GM18526 (cell line): ENCODE results near the gene CELSR1.

Experiments
- POLR2A ChIP-seq: IDR thresholded peaks from 3 replicates; pipeline ENCODE4 v1.6.1; 2011; ENCODE audit not compliant: insufficient read length; ENCODE audit errors: extremely low read depth

The CELSR1 gene

DNA sequence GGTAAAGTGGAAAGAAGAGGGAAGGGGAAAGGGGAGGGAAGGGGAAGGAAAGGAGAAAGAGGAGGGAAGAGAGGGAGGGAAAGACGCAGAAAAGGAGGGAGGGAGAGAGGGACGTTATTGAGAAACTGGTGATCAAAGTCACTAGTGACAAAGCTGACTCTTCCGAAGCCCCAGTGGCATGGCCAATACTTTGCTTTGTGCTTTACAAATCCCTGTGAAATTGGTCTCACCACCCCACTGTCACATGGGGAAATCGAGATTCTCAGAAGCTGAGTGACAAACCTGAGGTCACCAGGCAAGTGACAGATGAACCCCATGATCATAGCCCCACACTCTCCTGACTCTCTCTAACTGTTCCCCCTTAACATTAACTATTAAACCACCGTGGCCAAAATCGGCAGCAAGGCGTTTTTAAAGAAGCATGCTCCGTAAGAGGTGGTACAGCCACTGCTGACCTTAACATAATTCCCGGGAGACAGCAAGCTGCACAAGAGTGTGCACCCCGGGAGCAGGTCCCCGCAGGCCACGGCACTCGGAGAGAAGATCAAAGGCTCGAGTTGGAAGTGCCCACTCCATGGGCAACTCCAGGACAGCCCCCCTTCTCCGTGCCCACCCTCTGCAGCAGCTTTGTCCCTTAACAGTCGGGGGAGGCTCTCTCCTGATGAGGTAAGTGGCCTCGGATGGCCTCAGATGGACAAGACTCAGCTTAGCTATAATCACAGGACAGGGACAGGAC lies 34.8 kb downstream of the CELSR1 start:
- TF ChIP-seq POLR2A, result no peak

DNA sequence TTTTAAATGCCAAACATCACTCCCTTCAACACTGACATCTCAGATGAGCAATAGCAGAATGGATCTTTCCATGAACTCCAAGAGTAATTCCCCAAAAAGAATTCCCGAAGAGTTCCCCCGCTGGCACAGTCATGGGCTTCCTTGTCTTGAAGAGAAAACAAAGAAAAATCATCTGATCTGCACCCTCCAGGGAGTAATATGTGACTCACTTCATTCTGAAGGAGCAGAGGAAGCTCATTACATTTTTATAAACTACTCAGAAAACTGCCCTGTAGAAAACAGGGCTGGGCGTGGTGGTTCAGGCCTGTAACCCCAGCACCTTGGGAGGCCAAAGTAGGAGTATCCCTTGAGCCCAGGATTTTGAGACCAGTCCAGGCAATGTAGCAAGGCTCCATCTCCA lies 35.7 kb downstream of the CELSR1 start:
- no peak for TF ChIP-seq POLR2A

DNA sequence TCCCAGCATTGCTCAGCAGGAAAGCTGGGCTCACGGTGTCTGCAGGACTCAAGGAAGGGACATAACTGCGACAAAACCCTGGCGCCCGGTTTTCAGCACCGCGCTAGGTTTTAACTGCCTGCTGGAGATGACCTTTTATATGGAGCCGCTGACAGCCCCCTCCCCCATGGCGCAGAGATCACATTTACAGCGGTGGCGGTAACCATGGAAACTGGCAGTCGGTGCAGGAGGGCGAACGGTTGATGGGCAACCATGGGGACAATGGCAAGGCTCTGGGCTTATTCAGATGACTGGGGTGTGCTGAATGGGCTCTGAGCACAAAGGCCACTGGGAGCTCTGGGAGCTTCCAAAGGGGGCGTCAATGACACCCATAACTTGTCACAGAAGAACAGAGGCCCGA lies 37.2 kb downstream of the CELSR1 start:
- no peak for TF ChIP-seq POLR2A

DNA sequence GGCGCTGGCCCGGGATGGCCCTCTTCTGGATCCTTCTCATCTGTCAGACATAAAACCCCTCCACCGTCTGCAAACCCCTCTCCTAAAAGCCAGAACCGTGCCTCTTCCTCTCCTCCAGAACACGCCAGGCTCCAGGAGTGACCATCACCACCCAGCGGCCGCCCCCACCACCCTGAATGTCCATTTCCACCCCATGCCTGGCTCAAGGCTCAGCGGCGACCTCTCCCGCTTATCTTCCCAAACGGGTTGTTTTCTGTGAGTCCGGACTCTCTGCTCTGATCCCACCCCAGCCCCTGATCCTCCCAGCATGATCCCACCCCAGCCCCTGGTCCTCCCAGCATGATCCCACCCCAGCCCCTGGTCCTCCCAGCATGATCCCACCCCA lies 37.6 kb downstream of the CELSR1 start:
- no peak for TF ChIP-seq POLR2A

DNA sequence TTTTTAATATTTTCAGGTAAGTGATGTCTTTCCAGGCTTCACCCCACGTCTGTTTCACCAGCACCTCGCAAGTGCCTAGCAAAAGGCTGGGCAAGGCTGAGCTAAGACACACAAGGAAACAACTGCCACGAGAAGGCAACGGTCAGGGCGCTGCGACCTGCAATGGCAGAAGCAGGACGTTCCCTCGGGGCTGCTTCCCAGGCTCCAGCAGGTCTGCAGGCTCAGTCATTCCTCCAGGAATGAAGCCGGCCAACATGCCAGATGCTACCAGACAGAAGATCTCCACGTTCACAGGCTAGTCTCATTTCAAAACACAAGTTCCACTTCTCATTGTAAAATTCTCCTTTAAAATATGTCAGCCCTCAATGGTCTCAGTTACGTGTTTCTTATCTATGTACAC lies 45.5 kb downstream of the CELSR1 start:
- TF ChIP-seq POLR2A, result no peak

DNA sequence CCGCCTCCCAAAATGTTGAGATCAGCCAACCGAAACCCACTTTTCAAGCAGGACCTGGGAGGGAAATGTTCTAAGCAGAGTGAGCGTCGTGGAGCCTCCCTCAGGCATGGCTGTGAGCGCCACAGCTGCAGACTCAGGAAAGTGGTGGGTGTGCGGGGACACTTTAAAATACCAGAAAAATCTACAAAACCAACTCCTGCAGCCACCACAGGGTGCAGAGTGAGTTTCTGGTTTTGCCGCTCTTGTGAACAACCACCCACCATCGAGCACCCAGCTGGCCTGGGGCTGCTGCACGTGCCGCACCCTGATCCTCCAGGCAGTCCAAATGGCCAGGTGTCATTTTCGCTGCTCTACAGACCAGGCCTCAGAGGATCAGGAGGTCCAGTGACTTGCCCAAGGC lies 46.9 kb downstream of the CELSR1 start:
- TF ChIP-seq POLR2A, result no peak

DNA sequence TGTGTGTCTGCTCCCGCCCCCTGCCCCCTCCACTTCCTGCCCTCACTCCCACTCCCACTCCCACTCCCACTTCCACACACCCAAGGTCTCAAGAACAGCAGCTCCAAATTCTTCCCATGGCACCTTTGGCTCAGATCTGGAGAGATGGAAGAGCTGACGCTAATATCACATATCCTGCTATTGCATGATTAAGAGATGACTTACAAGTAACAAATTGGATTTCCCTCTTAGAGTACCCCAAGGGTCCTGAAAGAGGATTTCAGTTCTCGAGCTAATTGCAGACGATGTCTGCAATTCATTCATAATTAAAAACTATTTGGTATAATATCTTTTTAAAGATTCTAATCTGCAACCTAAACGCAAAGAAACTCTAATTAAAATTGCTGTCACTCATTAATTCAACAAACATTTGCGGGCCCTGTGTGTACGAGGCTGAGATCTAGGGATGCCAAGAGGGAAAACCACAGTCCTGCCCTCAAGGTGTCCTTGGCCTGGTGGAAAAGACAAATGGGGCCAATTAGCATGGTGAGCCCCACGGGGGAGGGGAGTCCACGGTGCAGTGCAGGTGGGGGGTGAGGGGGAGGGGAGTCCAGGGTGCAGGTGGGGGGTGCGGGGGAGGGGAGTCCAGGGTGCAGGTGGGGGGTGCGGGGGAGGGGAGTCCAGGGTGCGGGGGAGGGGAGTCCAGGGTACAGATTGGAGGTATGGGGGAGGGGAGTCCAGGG lies 50.3 kb downstream of the CELSR1 start:
- no peak for TF ChIP-seq POLR2A

DNA sequence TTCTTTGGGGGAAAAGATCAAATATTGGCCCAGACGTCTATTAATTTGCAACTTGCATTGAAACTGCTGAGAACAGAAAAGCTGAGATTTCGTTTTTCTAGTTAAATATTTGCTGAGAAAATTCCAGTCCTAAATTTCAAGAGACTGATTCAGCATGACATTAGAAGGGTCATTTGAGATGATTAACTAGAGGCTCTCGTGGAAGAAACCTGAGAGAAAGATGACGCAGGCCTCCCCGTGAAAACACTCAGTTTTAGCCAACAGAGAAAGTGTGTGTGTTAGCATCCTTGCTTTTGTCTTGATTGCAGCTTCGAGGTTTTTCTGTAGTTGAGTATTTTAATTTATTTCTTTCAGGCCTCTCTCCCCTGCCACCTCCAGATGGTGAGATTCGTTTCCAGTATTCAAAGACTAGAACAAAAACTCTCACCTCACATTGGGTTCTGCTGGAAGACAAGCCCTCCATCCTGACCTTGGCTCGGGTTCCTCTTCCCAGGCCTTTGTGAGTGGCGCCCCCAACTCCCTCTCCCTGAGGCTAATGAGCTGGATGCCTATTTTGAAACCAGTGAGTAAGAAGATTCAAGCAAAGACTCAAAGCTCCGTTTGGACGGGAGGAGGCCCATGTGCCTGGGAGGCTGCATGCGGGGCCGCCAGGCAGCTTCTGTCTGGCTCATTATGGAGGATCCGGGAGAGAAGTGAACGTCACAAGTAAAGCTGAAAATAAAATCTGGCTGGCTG lies 52.4 kb downstream of the CELSR1 start:
- no peak for TF ChIP-seq POLR2A

DNA sequence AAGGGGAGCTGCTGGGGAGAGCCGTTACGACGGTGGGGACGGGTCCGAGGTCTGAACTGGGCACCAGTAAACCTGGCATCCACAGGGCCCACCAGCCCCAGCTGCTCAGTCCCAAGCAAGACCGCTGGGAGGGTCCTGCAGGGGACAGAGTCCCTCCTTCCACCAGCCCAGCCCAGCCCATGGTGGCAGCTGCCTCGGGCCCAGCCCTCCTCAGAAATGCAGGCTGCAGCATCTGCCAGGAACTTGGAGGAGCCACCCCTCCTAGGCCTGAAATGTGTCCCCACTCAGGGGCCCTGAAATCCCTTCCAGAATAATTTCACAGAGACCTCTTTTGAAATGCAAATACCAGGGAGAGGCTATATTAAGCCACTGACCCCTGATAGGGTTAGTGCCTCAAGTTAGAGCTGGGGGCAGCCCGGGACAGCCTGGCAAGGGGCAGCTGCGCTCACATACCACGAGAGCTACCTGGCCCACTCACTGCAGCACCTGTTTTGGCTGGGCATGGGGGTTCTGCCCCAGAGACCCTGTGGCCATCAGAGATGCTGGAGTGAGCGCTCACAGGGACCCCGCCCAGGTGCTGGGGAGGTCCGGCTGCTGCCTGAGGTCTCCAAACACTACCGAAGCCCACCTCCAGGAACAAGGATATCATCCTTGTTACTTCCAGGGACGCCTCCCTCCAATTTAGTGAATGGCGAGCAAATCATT lies 53.1 kb downstream of the CELSR1 start:
- TF ChIP-seq POLR2A, result no peak

DNA sequence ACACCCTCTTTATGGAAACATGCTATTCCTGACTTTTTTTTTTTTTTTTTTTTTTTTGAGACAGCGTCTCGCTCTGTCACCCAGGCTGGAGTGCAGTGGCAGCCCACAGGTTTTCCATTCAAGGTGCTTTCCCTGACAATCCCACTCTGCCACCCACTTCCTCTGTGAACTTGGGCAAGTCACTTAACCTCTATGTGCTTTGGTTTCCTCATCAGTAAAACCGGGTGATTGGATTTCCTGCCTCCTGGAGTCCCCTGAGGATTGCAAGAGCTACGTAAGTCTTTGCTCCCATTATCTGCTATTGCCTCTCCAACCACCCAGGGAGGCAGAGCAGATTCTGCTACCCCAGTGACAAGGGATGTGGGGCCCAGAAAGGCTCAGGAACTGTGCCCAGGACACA lies 54.1 kb downstream of the CELSR1 start:
- no peak for TF ChIP-seq POLR2A

DNA sequence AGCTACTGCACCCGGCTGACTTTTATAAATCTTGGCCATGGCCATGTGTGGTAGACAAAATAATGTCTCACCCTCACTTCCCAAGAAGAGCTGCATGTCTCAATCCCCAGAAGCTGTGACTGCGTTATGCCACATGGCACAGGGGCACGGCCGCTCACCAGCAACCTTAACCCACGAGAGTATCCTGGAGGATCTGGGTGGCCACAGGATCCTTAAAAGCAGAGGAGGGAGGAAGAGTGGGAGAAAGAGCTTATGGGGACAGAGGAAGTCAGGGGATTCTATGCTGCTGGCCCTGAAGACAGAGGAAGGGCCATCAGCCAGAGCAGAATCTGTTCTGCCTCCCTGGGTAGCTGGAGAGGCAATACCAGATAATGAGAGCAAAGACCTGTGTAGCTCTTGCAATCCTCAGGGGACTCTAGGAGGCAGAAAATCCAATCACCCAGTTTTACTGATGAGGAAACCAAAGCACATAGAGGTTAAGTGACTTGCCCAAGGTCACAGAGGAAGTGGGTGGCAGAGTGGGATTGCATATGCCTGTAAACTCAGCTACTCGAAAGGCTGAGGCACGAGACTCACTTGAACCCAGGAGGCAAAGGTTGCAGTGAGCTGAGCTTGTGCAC lies 55.3 kb downstream of the CELSR1 start:
- TF ChIP-seq POLR2A, result no peak

DNA sequence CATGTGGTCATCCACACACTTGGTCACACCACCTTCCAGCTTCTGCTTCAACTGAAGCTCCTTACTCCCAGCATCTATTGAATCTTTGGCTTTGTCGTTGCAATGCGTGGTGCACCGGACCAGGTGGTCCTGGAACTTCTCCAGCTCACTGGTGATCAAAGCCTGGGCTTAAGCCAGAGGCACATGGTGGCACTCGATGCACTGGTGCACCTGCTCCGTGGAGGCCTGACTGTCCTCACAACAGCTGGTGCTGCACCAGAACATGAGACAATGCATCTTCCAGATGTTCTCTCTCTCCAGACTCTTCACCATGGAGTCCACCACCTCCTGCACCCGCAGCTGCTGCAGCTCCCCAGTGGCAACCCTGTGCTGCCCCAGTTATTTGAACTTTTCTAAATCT lies 56.0 kb downstream of the CELSR1 start:
- TF ChIP-seq POLR2A, result no peak

DNA sequence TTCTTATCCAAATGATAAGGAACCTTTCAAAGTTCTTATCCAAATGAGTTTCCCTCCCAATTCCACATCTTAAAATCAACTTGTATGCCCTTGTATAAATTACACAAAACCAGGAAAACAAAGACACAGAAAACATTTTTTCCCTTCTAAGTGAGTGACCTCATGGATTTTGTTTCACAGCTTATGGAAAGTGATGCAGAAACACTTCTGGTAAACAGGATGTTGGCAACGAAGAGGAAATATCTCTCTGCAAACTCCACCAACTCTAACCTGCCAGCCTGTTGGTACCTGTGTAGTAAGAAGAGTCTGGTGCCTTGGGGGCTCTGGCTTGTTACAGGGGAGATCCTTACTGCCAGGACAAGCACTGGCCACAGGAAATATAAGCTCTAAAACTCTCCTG lies 57.0 kb downstream of the CELSR1 start:
- no peak for TF ChIP-seq POLR2A

DNA sequence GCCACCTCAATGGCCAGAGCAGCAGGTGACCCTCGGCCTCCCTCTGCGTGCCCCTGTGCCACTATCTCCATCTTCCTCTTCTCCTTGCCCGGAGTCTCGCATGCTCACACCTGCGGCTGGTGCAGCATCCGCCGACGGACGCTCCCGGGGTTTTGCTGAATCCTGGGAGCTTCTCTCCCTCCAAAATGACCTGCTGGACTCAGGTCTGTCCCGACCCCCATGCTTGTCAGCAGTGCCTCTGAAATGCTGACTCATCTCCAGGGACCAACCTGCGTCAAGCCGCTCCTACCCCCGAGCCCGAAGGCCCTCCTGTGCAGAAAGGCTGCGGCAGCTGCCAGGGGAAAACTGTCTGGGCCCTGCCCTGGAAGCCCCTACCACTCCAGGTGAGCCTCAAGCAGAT lies 58.4 kb downstream of the CELSR1 start:
- no peak for TF ChIP-seq POLR2A

DNA sequence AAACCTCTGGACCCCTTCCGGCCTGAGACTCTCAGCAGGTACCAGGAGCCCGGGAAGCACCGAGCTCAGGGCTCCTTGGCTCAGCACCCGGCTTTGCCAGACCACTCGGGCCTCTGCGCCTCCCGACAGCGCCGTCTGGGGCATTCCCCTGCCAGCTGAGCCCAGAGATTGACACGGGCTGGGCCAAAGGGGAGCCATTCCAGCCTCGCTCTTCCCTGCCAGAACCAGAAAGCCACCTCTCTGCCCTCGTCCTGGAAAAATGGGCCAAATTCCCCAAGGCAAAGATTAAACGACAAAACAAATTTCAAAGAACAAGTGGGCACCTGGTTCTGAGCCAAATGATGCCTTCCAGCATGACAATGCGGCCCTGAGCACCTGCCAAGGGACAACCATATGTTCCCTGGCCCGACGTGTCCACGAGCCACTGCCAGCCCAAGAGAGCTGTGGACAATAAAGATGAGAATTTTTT lies 59.3 kb downstream of the CELSR1 start:
- no peak for TF ChIP-seq POLR2A
